Natural killer cell (primary cell): ENCODE data around the gene GLT1D1. TPM values are rescaled to one million over a fixed set of nuclear protein-coding genes. Genes with fewer than 3 reads are reported as not detected.
A peak's percentile ranks its signal among the peaks of the same experiment; 100 is the strongest.

Experiments
- ATAC-seq, 3 donors: fragments of 150-1000 bp in 2 of 3; fragments of 200-7000 bp in 1 of 3; cut with Tn5 transposase; 1 replicate in 1 of 3; 2 replicates in 2 of 3; pipeline ENCODE4 v1.10.0; 2021; ENCODE audit warnings: mild to moderate bottlenecking in 2 of 3, moderate library complexity in 2 of 3
- DNase-seq, 2 donors: peaks; one replicate each; pipeline versions ENCODE4 v3.0.0 to v3.0.0-alpha.2; 2013 to 2021; ENCODE audit warnings: mixed read lengths in 1 of 2
- H3K27ac ChIP-seq: one replicate; pipeline ENCODE4 v1.5.1; 2013; ENCODE audit warnings: mild to moderate bottlenecking, low read length
- H3K27me3 ChIP-seq: one replicate; pipeline ENCODE4 v1.6.1; 2013; ENCODE audit warnings: low read length; ENCODE audit not compliant: control insufficient read depth, insufficient read depth
- H3K36me3 ChIP-seq: one replicate; pipeline ENCODE4 v1.6.1; 2013; ENCODE audit warnings: low read length; ENCODE audit not compliant: control insufficient read depth, insufficient read depth
- H3K4me1 ChIP-seq: one replicate; pipeline ENCODE4 v1.6.1; 2013; ENCODE audit warnings: low read length; ENCODE audit not compliant: control insufficient read depth, insufficient read depth
- H3K4me3 ChIP-seq: one replicate; pipeline ENCODE4 v1.5.1; 2013; ENCODE audit warnings: low read length
- H3K9me3 ChIP-seq: one replicate; pipeline ENCODE4 v1.6.1; 2013; ENCODE audit warnings: low read length; ENCODE audit not compliant: control insufficient read depth, insufficient read depth
- H3K27ac Mint-ChIP-seq, 2 donors: one replicate each; pipeline ENCODE4 v1.8.0; 2022; ENCODE audit warnings: mild to moderate bottlenecking in 2 of 2, mixed read lengths in 2 of 2, moderate library complexity in 1 of 2
- H3K27me3 Mint-ChIP-seq, 2 donors: one replicate each; pipeline ENCODE4 v1.8.0; 2022; ENCODE audit warnings: low read depth in 2 of 2, mixed read lengths in 2 of 2
- H3K36me3 Mint-ChIP-seq: one replicate; pipeline ENCODE4 v1.8.0; 2022; ENCODE audit warnings: mixed read lengths
- H3K4me1 Mint-ChIP-seq, 2 donors: one replicate each; pipeline ENCODE4 v1.8.0; 2022; ENCODE audit warnings: mixed read lengths in 2 of 2
- H3K4me3 Mint-ChIP-seq: one replicate; pipeline ENCODE4 v1.8.0; 2022; ENCODE audit warnings: mild to moderate bottlenecking, moderate library complexity, mixed read lengths
- H3K9me3 Mint-ChIP-seq, 2 donors: one replicate each; pipeline ENCODE4 v1.8.0; 2022; ENCODE audit warnings: mixed read lengths in 2 of 2
- CTCF ChIP-seq: fragments of 200-600 bp; IDR thresholded peaks from one replicate; pipeline ENCODE4 v1.8.0; 2022; ENCODE audit warnings: antibody characterized with exemption
- WGBS: methylation state at CpG from one replicate; pipeline ENCODE4 v1.1.7; 2013; ENCODE audit warnings: missing lambda C conversion rate; ENCODE audit not compliant: insufficient coverage; 5-methylcytosine and 5-hydroxymethylcytosine counted together
- intact Hi-C: fragments of 100-400 bp; cut with micrococcal nuclease; formaldehyde crosslinking; loops from one replicate; pipeline ENCODE4 v1.14.2; 2022
- total RNA-seq, 4 donors: library from RNA; stranded (reverse); fragments of 120-200 nt in 1 of 4; gene quantifications; one replicate each; pipeline versions ENCODE4 v1.2.3 to v1.2.4, GENCODE V29; 2013 to 2022

Gene GLT1D1
- total RNA-seq, 3 donors from 2014 or later (not counting 1 experiment from before 2014, with no cell fraction given), result 0.33 to 3.2 (median 2.6) TPM

GRCh38 chr12:128973883-128974681 is 120.8 kb downstream of the GLT1D1 start:
- ATAC-seq, result no peak
- H3K36me3 ChIP-seq, result no peaks in the 10 kb centered on the region
- H3K4me1 ChIP-seq, result no peaks in the 10 kb centered on the region
- no peaks in the 10 kb centered on the region for H3K27me3 ChIP-seq
- TF ChIP-seq CTCF, result no peak
- intact Hi-C loops, result no loop called here
- H3K4me3 Mint-ChIP-seq, result no peak overlapping the region
- H3K27ac Mint-ChIP-seq, result no peak overlapping the region
- H3K27ac ChIP-seq, result no peak overlapping the region
- H3K9me3 ChIP-seq, result no peaks in the 10 kb centered on the region
- peaks cover 37 to 45% of the 10 kb centered on the region in 2 donors for H3K27me3 Mint-ChIP-seq
- H3K36me3 Mint-ChIP-seq, result no peaks in the 10 kb centered on the region
- WGBS, result 79% methylated on average over 20 of the region's 20 CpGs
- no peak overlapping the region for H3K4me3 ChIP-seq
- no peak for DNase-seq
- H3K4me1 Mint-ChIP-seq, result peaks cover 0 to 10% of the 10 kb centered on the region in 2 donors
- no peaks in the 10 kb centered on the region for H3K9me3 Mint-ChIP-seq

- no peak overlapping the region for H3K27ac Mint-ChIP-seq
- no peak for DNase-seq
- 82% methylated on average over 11 of the region's 11 CpGs for WGBS
- H3K27me3 Mint-ChIP-seq, result peaks cover 32 to 42% of the 10 kb centered on the region in 2 donors
- no peaks in the 10 kb centered on the region for H3K4me1 ChIP-seq
- H3K4me3 Mint-ChIP-seq, result no peak overlapping the region
- no peaks in the 10 kb centered on the region for H3K9me3 ChIP-seq
- H3K36me3 Mint-ChIP-seq, result no peaks in the 10 kb centered on the region
- no peaks in the 10 kb centered on the region for H3K36me3 ChIP-seq
- ATAC-seq, result no peak
- H3K4me1 Mint-ChIP-seq, result peaks cover 0 to 6% of the 10 kb centered on the region in 2 donors
- H3K4me3 ChIP-seq, result no peak overlapping the region
- TF ChIP-seq CTCF, result no peak
- no peaks in the 10 kb centered on the region for H3K9me3 Mint-ChIP-seq
- intact Hi-C loops, result no loop called here
- H3K27ac ChIP-seq, result no peak overlapping the region
- no peaks in the 10 kb centered on the region for H3K27me3 ChIP-seq
Observed at GRCh38 chr12:128974881-128975280, 121.6 kb downstream of the GLT1D1 start.

- Histone ChIP-seq H3K4me3 (no peak overlapping the region), H3K27me3 (no peaks in the 10 kb centered on the region), H3K9me3 (no peaks in the 10 kb centered on the region), H3K27ac (no peak overlapping the region), H3K36me3 (no peaks in the 10 kb centered on the region), H3K4me1 (no peaks in the 10 kb centered on the region)
- H3K36me3 Mint-ChIP-seq, result no peaks in the 10 kb centered on the region
- H3K9me3 Mint-ChIP-seq, result no peaks in the 10 kb centered on the region
- no peaks in the 10 kb centered on the region for H3K4me1 Mint-ChIP-seq
- 31% methylated on average over 19 of the region's 22 CpGs for WGBS
- DNase-seq, result peak in 1 of 2 donors; percentile 13
- TF ChIP-seq CTCF, result no peak
- peak; percentile 55 to 82 (median 64) for ATAC-seq
- H3K4me3 Mint-ChIP-seq, result peak overlapping the region; percentile 25
- intact Hi-C loops, result no loop called here
- H3K27ac Mint-ChIP-seq, result no peak overlapping the region
- H3K27me3 Mint-ChIP-seq, result peaks cover 36% of the 10 kb centered on the region in 2 donors
Observed at GRCh38 chr12:128976120-128976738, 123.0 kb downstream of the GLT1D1 start.
